Activated CD8-positive, alpha-beta memory T cell treated with anti-CD3 and anti-CD28 coated beads for 1 hour (primary cell): ENCODE results near the gene TTC28.

Experiments used
- DNase-seq, 2 donors: peaks; one replicate each; pipeline ENCODE4 v3.0.0-alpha.2; 2020; ENCODE audit warnings: low read depth in 1 of 2; ENCODE audit errors: extremely low read depth in 1 of 2

The TTC28 gene

GRCh38 chr22:28444659-28445058, 235.0 kb downstream of the TTC28 start:
- DNase-seq, result no peak

- DNase-seq, result no peak
Observed at GRCh38 chr22:28443526-28443876, 236.1 kb downstream of the TTC28 start.

DNA sequence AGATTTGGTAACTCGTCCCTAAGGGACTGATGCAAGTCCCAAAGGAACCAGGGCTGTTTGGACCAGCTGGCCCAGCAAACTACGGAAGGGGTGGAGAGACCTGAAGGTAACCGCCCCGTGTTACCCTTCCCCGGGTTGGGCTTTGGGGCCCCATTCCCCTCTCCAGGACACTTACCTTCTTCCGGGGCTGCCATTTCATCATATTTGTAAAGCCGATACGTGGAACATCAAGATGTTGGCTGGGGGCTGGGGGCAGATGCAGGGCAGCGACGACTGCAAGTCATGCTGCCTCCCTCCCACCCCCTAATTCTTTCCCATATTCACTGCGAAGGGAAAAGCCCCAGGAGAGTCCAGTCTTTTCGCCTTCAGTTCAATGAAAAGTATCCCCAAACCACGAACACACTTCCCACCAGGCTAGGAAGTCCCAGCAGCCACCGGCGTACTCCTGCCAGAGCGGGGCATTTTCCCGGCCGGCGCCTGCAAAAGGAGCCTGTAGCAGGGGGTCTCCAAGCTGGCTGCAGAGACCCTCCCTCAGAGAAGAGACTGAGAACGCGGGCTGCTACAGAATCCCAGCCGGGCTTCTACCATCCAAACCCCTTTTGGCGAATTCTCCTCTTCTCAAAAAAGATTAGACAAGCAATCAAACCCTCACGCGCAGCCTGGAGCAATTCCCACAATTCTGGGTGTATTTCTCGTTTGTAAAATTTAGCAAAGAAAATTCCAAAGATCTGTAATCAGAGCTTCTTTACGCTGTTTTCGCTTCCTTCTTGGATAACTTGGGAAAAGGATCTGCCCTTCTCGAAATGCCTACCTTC, 236.7 kb downstream of the TTC28 start:
- no peak for DNase-seq

DNA sequence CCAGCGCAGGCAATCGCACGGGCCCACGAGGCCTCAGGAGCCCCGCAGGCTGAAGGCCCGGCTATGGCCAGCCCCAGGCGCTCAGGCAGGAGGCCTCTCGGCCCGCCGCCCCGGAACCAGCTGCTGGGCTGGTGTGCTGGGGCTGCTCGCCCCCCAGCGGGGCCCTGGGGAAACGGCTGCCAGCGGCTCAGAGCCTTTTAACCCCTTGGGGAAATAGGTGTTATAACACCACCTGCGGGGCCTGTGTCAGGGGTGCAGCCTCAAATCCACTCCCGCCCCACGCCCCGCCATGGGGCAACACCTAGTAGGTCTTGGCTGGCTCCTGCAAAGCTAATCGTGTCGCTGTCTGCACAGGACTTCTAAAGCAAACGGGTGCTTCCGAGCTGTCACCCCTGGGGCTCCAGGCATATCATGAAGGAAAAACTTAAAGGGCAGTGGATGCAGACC, 237.4 kb downstream of the TTC28 start:
- peak; percentile 5 to 38 for DNase-seq

DNA sequence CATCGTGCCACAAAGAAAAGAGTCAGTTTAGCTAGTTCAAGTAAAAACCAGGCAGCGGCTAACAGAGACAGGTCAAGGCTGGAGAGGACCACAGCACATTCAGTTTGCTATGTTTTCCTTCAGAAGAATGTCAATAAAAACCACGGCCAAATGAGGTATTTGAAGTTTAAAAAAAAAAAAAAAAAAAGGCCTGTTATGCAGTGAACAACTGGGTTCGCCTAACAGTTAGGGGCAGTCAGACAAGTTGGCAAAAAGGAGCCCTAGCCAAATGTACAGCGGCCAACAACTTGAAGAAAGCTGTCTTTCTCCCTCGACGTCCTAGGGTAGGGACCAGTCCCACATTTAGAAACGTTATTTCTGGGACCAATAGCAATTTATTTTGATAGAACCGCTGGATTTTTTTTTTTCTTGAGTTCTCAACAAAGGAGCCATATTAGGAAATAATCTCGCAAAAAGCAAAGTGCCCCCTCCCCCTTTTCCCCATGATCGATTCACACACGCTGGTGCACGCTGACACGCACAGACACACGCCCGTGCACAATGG, 237.8 kb downstream of the TTC28 start:
- no peak for DNase-seq

GRCh38 chr22:28440592-28441390, 238.8 kb downstream of the TTC28 start:
- DNase-seq, result no peak

DNA sequence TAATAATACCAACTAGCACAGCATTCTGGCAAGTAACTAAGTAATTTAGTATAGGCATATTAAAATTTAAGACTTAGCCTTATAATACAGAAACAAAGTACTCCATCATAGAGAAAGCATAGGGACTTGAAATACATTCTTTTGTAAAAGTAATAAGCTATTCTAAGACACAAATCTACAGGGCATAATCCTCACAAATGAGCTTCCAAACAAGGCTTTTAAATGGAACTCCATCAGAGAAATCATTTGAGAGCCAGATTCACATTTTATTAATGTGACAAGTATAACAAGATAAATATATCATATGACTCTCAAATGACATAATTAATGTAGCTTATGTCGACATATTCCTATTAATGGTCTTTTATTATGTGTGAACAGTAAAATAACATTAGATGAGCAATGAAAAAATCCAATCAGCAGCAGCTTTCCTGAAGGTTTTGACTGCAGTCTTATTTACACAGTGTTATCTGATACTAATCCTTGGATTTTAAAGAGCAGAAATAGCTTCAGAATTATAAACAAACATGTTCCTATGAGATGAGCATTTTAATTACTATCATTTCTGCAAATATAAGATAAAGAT, 241.4 kb downstream of the TTC28 start:
- DNase-seq, result no peak

- no peak for DNase-seq
Observed at GRCh38 chr22:28435982-28436381, 243.7 kb downstream of the TTC28 start.

DNA sequence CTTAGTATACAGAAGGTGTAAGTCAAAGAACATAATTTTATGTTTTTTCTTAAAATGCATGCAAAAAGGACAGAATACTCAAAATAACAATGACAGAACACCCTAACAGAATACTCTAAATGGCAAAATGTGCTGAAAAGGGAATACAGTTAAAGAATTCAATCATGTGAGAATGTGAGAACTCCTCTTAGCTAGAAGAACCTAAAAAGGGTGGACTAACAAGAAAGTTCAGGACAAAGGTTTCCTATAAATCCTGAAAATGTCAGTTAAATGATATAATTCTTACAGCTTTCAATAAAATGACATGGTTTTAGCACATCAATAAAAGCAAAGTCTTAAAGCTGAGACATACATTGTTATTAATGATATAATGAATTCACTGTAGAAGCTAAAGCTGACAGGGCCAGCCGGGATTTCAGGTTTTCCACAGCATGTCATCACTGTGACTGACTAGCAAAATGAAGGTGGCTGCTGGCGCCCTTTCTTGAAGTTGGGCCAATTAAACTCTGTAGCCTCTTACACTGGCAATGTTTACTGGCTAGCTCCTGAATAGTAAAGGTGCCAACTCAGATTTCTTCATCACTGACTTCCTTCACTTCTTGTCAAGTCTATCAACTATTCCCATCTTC, 244.4 kb downstream of the TTC28 start:
- no peak for DNase-seq

DNA sequence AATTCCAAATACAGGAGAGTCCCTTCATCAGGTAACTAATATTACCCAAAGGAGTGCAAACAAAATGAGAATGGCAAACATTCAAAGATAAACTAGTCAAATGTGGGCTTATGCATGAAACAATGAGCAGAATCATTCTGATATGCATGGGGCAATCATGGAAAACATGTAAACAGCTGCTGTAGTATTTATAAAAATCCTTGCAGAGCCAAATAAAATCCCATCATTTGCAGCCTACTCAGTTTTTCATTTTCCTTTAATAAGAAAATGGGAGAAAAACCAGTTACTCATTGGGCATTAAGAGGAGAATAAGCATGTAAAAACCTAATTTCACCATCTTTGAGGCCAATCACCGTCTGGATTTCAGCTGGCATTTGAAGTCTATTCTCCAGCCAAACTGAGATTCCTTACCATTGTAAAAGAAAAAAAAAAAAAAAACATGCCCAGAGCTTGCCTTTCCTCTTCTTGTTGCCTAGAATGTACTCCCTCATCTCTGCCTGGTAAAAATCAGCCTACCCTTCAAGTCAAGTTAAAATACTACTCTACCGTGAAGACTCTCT, 249.1 kb downstream of the TTC28 start:
- DNase-seq, result no peak

GRCh38 chr22:28429711-28430110, 249.9 kb downstream of the TTC28 start:
- no peak for DNase-seq

- no peak for DNase-seq
Observed at GRCh38 chr22:28428271-28428670, 251.4 kb downstream of the TTC28 start.

- no peak for DNase-seq
Observed at GRCh38 chr22:28426346-28427132, 253.1 kb downstream of the TTC28 start.

GRCh38 chr22:28425211-28425610, 254.4 kb downstream of the TTC28 start:
- DNase-seq, result no peak

DNA sequence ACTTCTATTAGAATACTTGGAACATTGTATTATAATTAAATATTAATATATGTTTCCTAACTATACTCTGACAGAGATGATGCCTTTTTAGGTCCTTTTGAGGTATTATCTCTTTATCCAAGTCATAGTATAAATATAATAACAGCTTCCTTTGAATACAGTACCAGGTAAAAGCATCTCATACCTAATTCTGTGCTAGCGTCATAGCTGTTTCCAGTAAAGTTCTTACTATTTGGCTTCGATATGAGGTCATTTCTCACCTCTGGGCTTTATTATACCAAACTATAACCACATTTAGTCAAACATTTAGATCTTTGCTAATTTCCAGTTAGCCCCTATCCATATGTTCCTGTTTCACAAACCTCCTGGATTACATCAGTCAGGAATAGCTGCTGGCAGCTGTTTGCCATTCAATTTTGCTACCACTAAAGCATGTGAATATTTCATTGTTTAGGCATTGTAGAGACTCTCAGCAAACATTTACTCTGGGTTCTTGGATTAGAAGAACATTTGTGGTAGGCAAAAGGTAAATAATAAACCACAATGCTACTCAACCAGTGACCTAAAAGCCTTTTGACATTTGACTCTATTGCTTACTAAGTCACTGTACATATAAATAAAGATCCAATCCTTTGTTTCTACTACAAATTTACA, 255.1 kb downstream of the TTC28 start:
- DNase-seq, result no peak

- no peak for DNase-seq
Observed at GRCh38 chr22:28419919-28420318, 259.7 kb downstream of the TTC28 start.

DNA sequence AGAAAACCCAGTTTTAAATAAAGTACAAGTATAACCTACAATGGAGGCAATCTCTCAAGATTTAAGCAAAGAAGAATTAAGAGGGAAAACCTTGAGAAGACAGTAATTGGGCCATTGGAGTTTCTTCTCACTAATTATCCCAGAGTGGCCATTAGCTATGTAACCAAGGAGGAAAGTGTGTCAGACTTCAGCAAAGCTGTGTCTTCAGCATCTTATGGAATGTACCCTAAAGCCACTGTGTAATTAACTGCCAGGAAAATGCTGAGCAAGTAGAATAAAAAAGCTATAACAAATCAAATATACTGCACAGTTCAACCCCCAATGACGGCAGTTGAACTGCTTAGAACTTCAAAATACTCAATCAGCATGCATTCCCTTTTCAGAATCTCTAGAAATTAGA, 261.6 kb downstream of the TTC28 start:
- DNase-seq, result no peak

DNA sequence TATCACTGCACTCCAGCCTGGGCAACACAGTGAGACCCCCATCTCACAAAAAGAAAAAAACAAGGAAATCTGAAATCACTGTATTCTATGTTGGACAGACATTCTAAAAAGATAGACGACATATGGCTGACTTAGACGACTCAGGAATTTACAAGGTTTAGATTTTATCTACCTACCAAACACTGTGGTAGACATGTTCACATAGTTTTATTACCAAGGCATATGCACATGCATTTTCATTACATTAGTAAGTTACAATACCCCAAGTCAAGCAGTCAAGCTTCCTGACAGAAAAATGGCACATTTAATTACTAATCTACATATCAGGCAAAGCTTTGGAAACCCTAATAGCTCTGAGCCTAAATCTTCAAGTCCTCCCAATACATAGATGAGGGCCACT, 262.2 kb downstream of the TTC28 start:
- DNase-seq, result no peak

- no peak for DNase-seq
Observed at GRCh38 chr22:28414913-28415312, 264.7 kb downstream of the TTC28 start.
